GM18502 (cell line): ENCODE results near the gene BCL11B.

Experiments used
- ATAC-seq: cut with Tn5 transposase; IDR thresholded peaks from one replicate; pipeline ENCODE4 v1.9.1; 2021; ENCODE audit warnings: mild to moderate bottlenecking; ENCODE audit not compliant: unreplicated experiment, poor library complexity

BCL11B gene

DNA sequence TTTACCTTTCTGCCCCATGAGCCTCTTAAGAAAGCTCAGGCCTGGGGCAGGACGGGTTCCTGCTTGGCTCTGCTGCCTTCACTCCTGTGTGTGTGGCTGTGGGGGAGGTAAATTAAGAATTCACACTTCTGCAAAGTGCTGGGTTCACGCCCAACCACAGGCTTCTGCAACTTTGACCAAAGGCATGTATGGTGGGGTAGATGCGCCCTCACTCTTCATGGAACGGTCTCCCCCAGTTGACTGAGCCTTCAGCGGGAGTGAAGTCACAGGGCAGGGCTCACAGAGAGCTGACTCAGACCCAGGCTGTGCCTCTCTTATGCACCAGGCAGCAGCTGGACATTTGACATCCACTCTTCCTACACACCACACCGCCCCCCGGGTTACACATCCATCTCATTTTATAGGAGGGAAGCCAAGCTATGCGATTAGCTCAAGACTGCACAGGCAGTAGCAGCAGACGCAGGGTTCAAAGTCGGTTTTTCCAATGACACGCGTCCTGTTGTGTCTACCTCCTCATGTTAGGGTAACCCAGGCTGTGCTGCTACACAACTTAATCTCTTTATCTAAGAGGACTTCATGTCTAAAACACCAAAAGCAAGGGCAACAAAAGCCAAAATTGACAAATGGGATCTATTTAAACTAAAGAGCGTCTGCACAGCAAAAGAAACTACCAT is 15.4 kb upstream of the BCL11B start:
- peak; percentile 84 for ATAC-seq

DNA sequence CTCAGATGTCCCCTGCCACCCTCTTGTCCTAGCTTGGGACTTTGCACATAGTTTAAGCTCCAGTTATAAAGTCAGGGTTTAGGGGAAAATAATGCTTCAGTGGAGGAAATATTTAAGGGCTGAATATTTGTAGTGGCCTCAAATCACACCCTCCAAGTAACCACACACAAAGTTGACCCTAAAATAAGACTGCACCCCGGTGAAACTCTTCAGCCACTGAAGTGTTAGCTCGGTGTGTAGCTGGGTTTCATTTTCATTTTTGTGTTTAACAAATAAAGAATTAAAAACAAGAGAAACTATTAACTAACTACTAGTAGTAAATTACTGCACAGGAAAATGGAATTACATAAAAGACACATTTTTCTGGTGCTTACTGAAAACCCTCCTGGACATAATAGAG is 14.8 kb upstream of the BCL11B start:
- peak; percentile 68 for ATAC-seq

DNA sequence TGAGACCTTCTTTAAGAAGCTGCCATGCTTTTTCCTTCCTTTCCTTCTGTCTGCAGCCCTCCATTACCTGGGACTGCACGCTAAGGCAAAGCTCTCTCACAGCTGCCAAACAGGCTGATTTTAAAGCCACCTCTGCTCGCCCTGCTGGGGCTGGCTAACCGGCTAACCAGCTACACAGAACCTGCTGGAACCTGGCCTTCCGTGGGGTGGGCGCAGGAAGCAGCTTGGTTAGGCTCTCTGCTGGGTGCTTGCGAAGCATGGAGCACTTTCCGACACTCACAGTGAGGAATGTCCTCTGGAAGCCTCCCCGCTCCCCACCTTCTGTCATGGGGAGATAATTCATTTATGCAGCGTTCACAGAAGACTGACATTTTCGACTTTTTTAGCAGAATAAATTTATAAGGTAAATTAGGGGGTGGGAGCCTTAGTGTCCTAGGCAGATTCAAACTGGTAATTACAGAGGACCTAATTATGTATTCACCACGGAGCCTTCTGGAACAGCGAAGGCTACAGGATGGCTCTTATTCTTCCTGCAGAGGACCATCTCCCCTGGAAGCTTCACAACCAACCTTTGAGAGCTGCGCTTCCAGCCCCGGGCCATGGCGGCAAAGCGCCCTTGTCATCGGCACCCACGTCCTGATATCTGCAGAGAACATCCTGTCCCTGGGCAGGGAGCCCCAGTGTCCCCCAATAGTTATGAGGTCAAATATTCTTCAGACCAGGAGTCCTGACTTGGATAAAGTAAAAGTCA is 12.4 kb upstream of the BCL11B start:
- no peak for ATAC-seq

DNA sequence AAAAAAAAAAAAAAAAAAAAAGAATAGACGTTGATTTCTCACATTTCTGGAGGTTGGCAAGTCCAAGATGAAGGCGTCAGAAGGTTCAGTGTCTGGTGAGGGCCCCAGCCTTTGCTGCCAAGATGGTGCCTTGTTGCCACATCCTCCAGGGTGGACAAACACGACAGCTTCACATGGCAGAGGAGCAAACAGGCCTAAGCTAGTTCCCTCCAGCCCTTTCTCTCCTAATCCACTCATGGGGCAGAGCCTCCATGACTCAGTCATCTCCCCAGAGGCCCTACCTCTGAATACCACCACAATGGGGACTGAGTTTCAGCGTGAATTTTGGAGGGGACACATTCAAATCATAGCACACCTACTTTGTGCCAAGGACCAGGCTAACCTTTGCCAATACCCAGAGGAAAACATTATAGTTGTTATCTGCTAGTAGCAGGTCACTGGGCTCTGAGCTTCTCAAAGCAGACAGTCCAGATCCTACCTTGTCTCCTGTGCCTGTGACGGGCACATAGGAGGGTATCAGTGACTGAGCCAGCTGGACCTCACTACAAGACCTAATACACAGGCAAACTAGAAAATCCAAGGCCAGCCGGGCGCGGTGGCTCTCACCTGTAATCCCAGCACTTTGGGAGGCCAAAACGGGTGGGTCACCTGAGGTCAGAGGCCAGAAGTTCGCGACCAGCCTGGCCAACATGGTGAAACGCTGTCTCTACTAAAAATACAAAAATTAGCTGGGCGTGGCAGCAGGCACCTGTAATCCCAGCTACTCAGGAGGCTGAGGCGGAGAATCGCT is 10.5 kb upstream of the BCL11B start:
- ATAC-seq = no peak

- no peak for ATAC-seq
Measured at GRCh38 chr14:99281396-99281795, 9.4 kb upstream of the BCL11B start.

DNA sequence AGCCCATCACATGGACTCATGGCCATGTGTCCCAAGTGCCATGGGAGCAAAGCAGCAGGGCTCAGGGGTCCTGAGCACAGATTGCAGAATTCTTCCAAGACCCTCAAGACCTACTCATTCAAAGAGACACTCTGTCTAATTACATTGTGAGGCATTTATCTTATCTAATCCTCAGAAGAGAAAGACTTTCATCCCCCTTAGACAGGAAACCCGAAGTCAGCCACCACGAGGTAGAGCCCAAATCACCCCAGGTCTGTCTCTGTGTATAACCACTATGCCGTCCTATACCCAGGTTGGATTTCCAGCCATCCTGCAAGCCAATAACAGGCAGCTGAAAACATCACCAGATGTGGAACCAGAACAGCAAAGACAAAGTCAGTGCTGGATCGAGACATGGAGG is 8.9 kb upstream of the BCL11B start:
- no peak for ATAC-seq

- ATAC-seq = no peak
Measured at GRCh38 chr14:99280066-99280731, 8.2 kb upstream of the BCL11B start.

GRCh38 chr14:99278836-99279235 is 6.8 kb upstream of the BCL11B start:
- ATAC-seq = no peak

DNA sequence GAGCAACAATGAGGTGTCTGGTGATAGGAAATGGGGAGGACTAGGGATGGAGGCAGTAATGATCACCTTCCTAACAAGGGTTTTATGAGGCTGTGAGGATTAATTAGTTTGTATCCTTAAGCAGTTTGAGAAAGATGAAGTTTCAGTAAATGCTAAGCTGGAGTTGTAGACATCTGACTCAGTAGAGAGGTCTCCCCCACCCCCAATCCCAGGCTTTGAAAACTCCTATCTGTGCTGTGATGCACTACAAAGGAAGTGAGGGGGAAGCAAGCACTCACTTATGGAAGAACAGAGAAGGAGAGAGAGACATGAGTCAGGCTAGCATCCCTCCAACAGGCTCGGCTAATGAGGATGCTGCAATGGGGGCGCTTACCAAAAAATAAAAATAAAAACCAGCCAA is 5.5 kb upstream of the BCL11B start:
- no peak for ATAC-seq

DNA sequence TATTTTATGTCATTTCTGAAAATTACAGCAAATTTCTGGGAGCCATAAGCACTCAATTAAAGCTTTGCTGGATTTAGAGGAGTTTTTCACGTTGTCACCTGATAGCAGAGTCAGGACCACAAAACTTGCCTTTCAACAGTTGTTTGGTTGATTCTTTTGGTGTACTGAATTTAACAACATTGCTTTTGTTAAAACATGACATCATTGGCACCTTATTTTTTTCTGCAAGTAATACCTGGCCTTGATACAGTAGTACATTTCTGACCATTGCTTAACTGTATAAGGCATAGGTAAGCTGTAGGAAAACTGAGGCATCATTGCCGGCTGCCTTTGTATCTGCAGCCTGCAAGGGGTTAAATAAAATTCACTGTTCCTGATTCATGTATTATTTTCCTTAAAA is 4.5 kb upstream of the BCL11B start:
- ATAC-seq = no peak

GRCh38 chr14:99275222-99275584 is 3.2 kb upstream of the BCL11B start:
- no peak for ATAC-seq

DNA sequence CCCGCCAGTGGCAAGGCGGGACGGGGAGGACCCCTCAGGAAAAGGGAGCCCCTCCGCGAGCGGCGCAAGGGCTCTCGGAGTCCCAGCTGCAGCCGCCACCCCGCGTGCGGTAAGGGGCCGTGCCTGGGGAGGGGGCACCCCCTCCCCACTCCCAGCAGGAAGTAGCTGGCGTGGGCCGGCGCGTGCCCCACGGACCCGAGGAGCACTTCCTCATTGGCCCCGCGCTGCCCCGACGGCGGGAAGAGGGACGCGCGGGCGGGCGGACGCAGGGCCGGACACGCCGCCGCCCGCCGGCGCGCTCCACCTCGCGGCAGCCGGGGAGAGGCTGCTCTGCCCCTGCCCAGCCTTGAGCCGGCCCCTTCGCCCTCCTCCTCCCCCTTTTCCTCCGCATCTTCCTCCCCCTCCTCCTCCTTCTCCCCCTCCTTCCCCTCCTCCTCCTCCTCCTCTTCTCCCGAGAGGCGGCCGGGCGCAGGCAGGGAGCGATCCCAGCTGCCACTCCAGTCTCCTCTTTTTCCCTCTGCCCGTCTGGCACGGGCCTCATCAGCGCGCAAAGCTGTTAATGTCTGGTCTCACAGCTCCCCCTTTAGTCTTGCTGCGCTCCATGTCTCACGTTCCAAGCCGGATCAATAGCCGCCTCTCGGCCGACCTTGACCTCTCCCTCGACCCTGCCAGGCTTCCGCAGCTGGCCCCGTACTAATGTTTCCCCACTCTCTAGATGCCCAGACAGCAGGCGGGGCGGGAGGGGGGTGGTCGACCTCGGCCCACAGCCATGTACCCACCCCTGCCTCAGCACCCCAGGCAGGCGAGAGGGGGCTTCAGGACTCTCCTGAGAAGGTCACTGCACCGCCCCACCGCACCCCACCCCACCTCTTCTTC is 2.6 kb upstream of the BCL11B start:
- ATAC-seq = no peak

- ATAC-seq = no peak
Measured at GRCh38 chr14:99273766-99274345, 1.9 kb upstream of the BCL11B start.

DNA sequence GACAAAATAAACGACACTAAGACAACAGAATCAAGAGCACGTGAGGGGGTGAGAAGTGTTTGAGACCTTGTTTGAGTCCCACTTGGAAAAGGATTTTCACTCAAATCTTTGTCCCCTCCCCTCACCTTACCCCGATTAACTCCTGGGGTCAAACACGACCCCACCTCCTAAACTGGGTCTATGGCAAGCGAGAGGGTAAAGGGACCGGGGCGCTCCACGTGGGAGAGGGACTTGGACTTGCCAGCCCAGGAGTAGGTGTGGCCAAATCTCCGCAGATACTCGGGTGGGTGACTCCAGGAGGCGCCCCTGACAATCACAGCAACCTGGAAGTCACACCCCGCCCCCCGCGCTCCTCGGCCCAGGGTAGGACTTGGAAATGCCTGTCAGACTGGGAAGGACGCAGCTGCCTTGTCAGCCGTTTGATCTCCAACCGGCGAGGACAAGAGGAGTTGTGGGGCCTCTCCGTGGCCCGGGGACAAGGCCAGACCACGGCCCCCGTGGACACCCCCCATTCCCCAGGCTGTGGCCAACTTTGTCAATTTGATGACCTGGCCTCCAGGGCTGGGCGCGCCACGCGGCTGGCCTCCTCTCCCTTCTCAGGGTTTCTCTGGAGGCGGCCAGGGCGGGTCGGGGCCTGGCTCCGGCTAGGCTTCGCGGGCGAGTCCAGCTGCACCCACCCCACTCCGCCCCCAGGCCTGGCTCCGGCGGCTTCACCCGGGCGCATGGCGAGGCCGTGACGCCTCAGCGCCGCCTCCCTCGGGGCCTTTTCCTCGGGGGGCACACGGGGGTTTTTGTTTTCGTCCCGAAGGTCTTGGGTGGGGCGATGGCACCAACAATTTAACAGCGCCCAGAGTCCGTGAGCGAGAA is 1.1 kb upstream of the BCL11B start:
- no peak for ATAC-seq

DNA sequence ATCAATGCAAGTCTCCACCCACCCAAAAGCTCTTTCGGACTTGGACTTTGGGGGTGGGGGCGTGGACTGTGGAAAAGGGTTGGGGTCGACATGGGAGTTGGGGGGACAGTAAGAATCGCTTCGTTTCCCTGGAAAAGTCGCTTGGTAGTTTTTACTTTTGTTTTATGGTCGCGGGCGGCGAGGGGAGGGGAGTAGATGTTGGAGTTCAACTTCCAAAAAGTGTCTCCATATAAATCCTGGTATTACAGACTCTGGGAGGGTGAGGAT is 568 bp upstream of the BCL11B start:
- no peak for ATAC-seq

- ATAC-seq = no peak
Measured at GRCh38 chr14:99271221-99271941, 616 bp downstream of the BCL11B start.

- ATAC-seq = no peak
Measured at GRCh38 chr14:99270458-99271220, 1.4 kb downstream of the BCL11B start.
